HCT116 (cell line): ENCODE measurements around the gene PPP1R16B. TPM values are rescaled to one million over a fixed set of nuclear protein-coding genes. Genes with fewer than 3 reads are reported as not detected.

Experiments
- ATAC-seq: fragments of 200-7000 bp; cut with Tn5 transposase; 2 replicates; pipeline ENCODE4 v1.9.1; 2020; ENCODE audit warnings: mild to moderate bottlenecking, moderate library complexity
- BruUV-seq: library from RNA; stranded (reverse); fragments of 400-500 nt; replicated peaks from 2 replicates; lab custom pipeline; 2021; lab: Mats Ljungman, UMichigan
- CTCF ChIA-PET: fragments of 300-600 bp; sonication (Branson Sonifier 250); formaldehyde crosslinking; loops from one replicate; lab custom pipeline; 2021; ENCODE audit warnings: antibody characterized with exemption; lab: Charles Lee
- POLR2A ChIA-PET: fragments of 300-600, 350-600 bp; sonication (Branson Sonifier 250); formaldehyde crosslinking; loops from one replicate; lab custom pipeline; 2021; ENCODE audit warnings: antibody characterized with exemption; lab: Charles Lee
- RAD21 ChIA-PET, 2 experiments: fragments of 300-600 bp; sonication (Branson Sonifier 250); formaldehyde crosslinking; loops; one replicate each; lab custom pipeline; 2023; ENCODE audit warnings: low total read pairs in 2 of 2; ENCODE audit not compliant: uncharacterized antibody in 2 of 2, unreplicated experiment in 2 of 2, low non-redundant PET in 1 of 2; lab: Charles Lee
- DNase-seq: peaks from one replicate; pipeline ENCODE4 v3.0.0-alpha.2; 2010; ENCODE audit warnings: low read depth, low spot score
- H2AFZ ChIP-seq: fragments of 200-600 bp; shearing (Covaris generic), sonication (generic); 2 replicates; pipeline ENCODE4 v1.6.1; 2017; ENCODE audit warnings: low read depth, mixed run types, mixed read lengths, antibody characterized with exemption, low read length; ENCODE audit not compliant: poor library complexity, severe bottlenecking
- H3K27ac ChIP-seq: 2 replicates; pipeline ENCODE4 v1.5.1; 2012; ENCODE audit warnings: low read depth, low read length
- H3K27me3 ChIP-seq: fragments of 200-600 bp; sonication (generic); 2 replicates; pipeline ENCODE4 v1.6.1; 2016; ENCODE audit warnings: mixed run types, low read length, mixed read lengths; ENCODE audit not compliant: insufficient read depth
- H3K36me3 ChIP-seq, 2 experiments: fragments of 200-500 bp in 1 of 2; fragments of 200-600 bp in 1 of 2; sonication (Bioruptor generic) in 1 of 2; sonication (generic) in 1 of 2; 2 replicates each; pipeline versions ENCODE4 v1.5.1 to v1.6.1; 2014 to 2016; ENCODE audit warnings: low read length in 2 of 2, inconsistent platforms in 1 of 2, mixed read lengths in 1 of 2, mixed run types in 1 of 2; ENCODE audit not compliant: insufficient read depth in 2 of 2, control insufficient read depth in 1 of 2
- H3K4me1 ChIP-seq, 2 experiments: fragments of 200-600 bp in 1 of 2; sonication (generic) in 1 of 2; 2 replicates each; pipeline versions ENCODE4 v1.5.1 to v1.6.1; 2012 to 2017; ENCODE audit warnings: low read length in 2 of 2, inconsistent platforms in 1 of 2, mild to moderate bottlenecking in 1 of 2, mixed read lengths in 1 of 2, mixed run types in 1 of 2, moderate library complexity in 1 of 2; ENCODE audit not compliant: insufficient read depth in 2 of 2, control insufficient read depth in 1 of 2
- H3K4me2 ChIP-seq: fragments of 200-600 bp; sonication (generic); 2 replicates; pipeline ENCODE4 v1.6.1; 2017; ENCODE audit warnings: mixed run types, low read length, mixed read lengths
- H3K4me3 ChIP-seq, 2 experiments: fragments of 200-600 bp in 1 of 2; sonication (generic) in 1 of 2; replicated peaks in 1 of 2; 2 replicates each; pipeline ENCODE4 v1.5.1; 2011 to 2016; ENCODE audit warnings: low read length in 2 of 2, control low read depth in 1 of 2, low read depth in 1 of 2, mild to moderate bottlenecking in 1 of 2, mixed read lengths in 1 of 2, mixed run types in 1 of 2
- H3K79me2 ChIP-seq: fragments of 200-600 bp; sonication (generic); 2 replicates; pipeline ENCODE4 v1.6.1; 2017; ENCODE audit warnings: mild to moderate bottlenecking, mixed run types, low read length, moderate library complexity, mixed read lengths; ENCODE audit not compliant: insufficient read depth
- H3K9ac ChIP-seq: fragments of 200-600 bp; sonication (generic); 2 replicates; pipeline ENCODE4 v1.6.1; 2016; ENCODE audit warnings: low read length, mixed read lengths
- H3K9me2 ChIP-seq: fragments of 200-600 bp; sonication (generic), shearing (Covaris generic); 2 replicates; pipeline ENCODE4 v1.6.1; 2017; ENCODE audit warnings: mixed run types, mild to moderate bottlenecking, moderate library complexity; ENCODE audit not compliant: insufficient read depth
- H3K9me3 ChIP-seq, 2 experiments: fragments of 200-500 bp in 1 of 2; fragments of 200-600 bp in 1 of 2; sonication (Bioruptor generic) in 1 of 2; sonication (generic) in 1 of 2; 2 replicates each; pipeline ENCODE4 v1.6.1; 2014 to 2017; ENCODE audit warnings: low read length in 2 of 2, mixed read lengths in 2 of 2, inconsistent platforms in 1 of 2, low read depth in 1 of 2, mild to moderate bottlenecking in 1 of 2, mixed run types in 1 of 2, moderate library complexity in 1 of 2; ENCODE audit not compliant: control insufficient read depth in 1 of 2, insufficient read depth in 1 of 2
- H4K20me1 ChIP-seq: fragments of 200-600 bp; sonication (generic), shearing (Covaris generic); 2 replicates; pipeline ENCODE4 v1.6.1; 2017; ENCODE audit warnings: mixed run types, mild to moderate bottlenecking, moderate library complexity; ENCODE audit not compliant: insufficient read depth
- ATF3 ChIP-seq: IDR thresholded peaks from 2 replicates; pipeline ENCODE4 v1.6.1; 2012
- CTCF ChIP-seq, 3 experiments: fragments of 200-600 bp in 1 of 3; sonication (generic) in 1 of 3; IDR thresholded peaks in 2 of 3; conservative IDR thresholded peaks in 1 of 3; 2 replicates each; pipeline ENCODE4 v1.5.1; 2012 to 2017; ENCODE audit warnings: low read depth in 2 of 3, low read length in 2 of 3, antibody characterized with exemption in 1 of 3, borderline replicate concordance in 1 of 3, control low read depth in 1 of 3, mild to moderate bottlenecking in 1 of 3, mixed read lengths in 1 of 3, mixed run types in 1 of 3, moderate library complexity in 1 of 3; ENCODE audit not compliant: insufficient read depth in 1 of 3
- EGR1 ChIP-seq: IDR thresholded peaks from 2 replicates; pipeline ENCODE4 v1.6.1; 2012; ENCODE audit warnings: low read depth
- ELF1 ChIP-seq: IDR thresholded peaks from 2 replicates; pipeline ENCODE4 v1.6.1; 2012; ENCODE audit warnings: low read depth, borderline replicate concordance
- EZH2phosphoT487 ChIP-seq: fragments of 200-600 bp; IDR thresholded peaks from 2 replicates; pipeline ENCODE4 v1.6.1; 2018; ENCODE audit warnings: antibody characterized with exemption, borderline replicate concordance
- FOSL1 ChIP-seq: IDR thresholded peaks from 2 replicates; pipeline ENCODE4 v1.6.1; 2012; ENCODE audit warnings: low read depth
- JUND ChIP-seq: IDR thresholded peaks from 2 replicates; pipeline ENCODE4 v1.6.1; 2012
- POLR2A ChIP-seq: IDR thresholded peaks from 2 replicates; pipeline ENCODE4 v1.7.0; 2011; ENCODE audit warnings: borderline replicate concordance; ENCODE audit not compliant: insufficient read depth, insufficient read length; ENCODE audit errors: extremely low read depth
- POLR2AphosphoS5 ChIP-seq: IDR thresholded peaks from 2 replicates; pipeline ENCODE4 v1.6.1; 2011; ENCODE audit warnings: mild to moderate bottlenecking, low read depth, low read length, moderate library complexity
- REST ChIP-seq: IDR thresholded peaks from 2 replicates; pipeline ENCODE4 v1.6.1; 2012; ENCODE audit warnings: low read depth
- SIN3A ChIP-seq: IDR thresholded peaks from 2 replicates; pipeline ENCODE4 v1.6.1; 2012; ENCODE audit warnings: low read depth
- SP1 ChIP-seq: IDR thresholded peaks from 2 replicates; pipeline ENCODE4 v1.6.1; 2012; ENCODE audit warnings: low read depth
- TCF7L2 ChIP-seq: IDR thresholded peaks from 2 replicates; pipeline ENCODE4 v1.7.0; 2011; ENCODE audit warnings: borderline replicate concordance, inconsistent platforms; ENCODE audit not compliant: insufficient read depth, insufficient read length; ENCODE audit errors: extremely low read depth
- YY1 ChIP-seq: IDR thresholded peaks from 2 replicates; pipeline ENCODE4 v1.6.1; 2011; ENCODE audit warnings: low read length, low read depth, moderate library complexity, mild to moderate bottlenecking; ENCODE audit not compliant: insufficient replicate concordance; ENCODE audit errors: extremely low read depth
- ZFX ChIP-seq: fragments of 450-650 bp; IDR thresholded peaks from 2 replicates; pipeline ENCODE4 v1.6.1; 2017
- ZNF274 ChIP-seq: fragments of 200-500 bp; sonication (Bioruptor generic); IDR thresholded peaks from 2 replicates; pipeline ENCODE4 v1.6.1; 2014; ENCODE audit warnings: mild to moderate bottlenecking, low read depth, low read length, inconsistent platforms
- intact Hi-C: fragments of 100-400 bp; cut with micrococcal nuclease; formaldehyde crosslinking; loops from 2 replicates; pipeline ENCODE4 v1.10.0; 2022
- total RNA-seq: library from RNA; stranded (reverse); gene quantifications from one replicate; pipeline ENCODE4 v1.2.1, GENCODE V29; 2021; ENCODE audit not compliant: unreplicated experiment

PPP1R16B gene
- total RNA-seq, 1 experiment from 2014 or later = 0.52 TPM

DNA sequence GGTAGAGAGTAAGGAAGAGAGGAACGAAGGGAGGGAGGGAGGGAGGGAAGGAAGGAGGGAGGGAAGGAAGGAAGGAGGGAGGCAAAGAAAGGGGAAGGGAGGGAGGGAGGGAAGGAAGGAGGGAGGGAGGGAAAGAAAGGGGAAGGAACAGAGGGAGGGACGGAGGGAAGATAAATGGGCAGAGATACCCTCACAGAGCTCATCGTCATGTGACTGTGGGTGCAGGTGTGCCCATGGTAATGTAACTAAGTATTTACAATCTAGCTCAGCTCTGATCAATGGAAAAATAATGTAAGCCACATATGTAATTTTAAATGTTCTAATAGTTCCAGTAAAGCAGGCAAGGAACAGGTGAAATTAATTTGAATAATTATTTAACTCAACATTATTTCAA is 66.1 kb downstream of the PPP1R16B start:
- no peaks in the 10 kb centered on the region for H3K36me3 ChIP-seq
- ChIA-PET POLR2A (no interaction called here), CTCF (interaction anchor here (1.2 to 1.6 kb wide), 2 partner anchors 11 to 12 kb away, joined by 5 read pairs; no protein-coding TSS in a partner anchor), RAD21 (no interaction called here)
- no peaks in the 10 kb centered on the region for H4K20me1 ChIP-seq
- intact Hi-C loops = no loop called here
- H2AFZ ChIP-seq = no peak overlapping the region
- no peaks in the 10 kb centered on the region for H3K9me3 ChIP-seq
- H3K27me3 ChIP-seq = no peaks in the 10 kb centered on the region
- no peak overlapping the region for H3K27ac ChIP-seq
- BruUV-seq = no TSS peak
- no peak overlapping the region for H3K4me3 ChIP-seq
- no peaks in the 10 kb centered on the region for H3K9me2 ChIP-seq
- TF ChIP-seq POLR2A = no peak
- no peak for TF ChIP-seq SP1
- TF ChIP-seq YY1 = no peak
- TF ChIP-seq SIN3A = no peak
- no peak for TF ChIP-seq CTCF (IDR thresholded peaks at IDR 0.05 in 2 of 3, conservative IDR thresholded peaks at IDR 0.05 in 1 of 3; ENCODE audit: borderline replicate concordance in 1 of 3, insufficient read depth in 1 of 3, low read depth in 2 of 3, low read length in 2 of 3)
- no peak for TF ChIP-seq POLR2AphosphoS5
- TF ChIP-seq JUND = no peak
- TF ChIP-seq ELF1 = no peak
- no peak for TF ChIP-seq EZH2phosphoT487
- no peak for TF ChIP-seq FOSL1
- no peak for TF ChIP-seq ZFX
- no peak for TF ChIP-seq ZNF274
- TF ChIP-seq ATF3 = no peak
- no peak for TF ChIP-seq REST
- TF ChIP-seq TCF7L2 = no peak
- no peak for TF ChIP-seq EGR1
- no peaks in the 10 kb centered on the region for H3K79me2 ChIP-seq
- no peak overlapping the region for H3K4me2 ChIP-seq
- DNase-seq (no peak), ATAC-seq (no peak)
- no peak overlapping the region for H3K9ac ChIP-seq
- peaks cover 12 to 16% of the 10 kb centered on the region in 2 experiments for H3K4me1 ChIP-seq
